Stimulated activated CD8-positive, alpha-beta memory T cell treated with anti-CD3 and anti-CD28 coated beads, Interleukin-15, amount 100 ng/mL, for 4 hours (primary cell): Measurements from ENCODE around the gene TBXA2R.
"Not testable (repeated sequence)": the region's sequence is repeated elsewhere in the genome, so short reads cannot be mapped to it uniquely, and the experiment has no call there.

Experiments used
- DNase-seq, 2 donors: peaks; one replicate each; pipeline ENCODE4 v3.0.0-alpha.2; 2020; ENCODE audit warnings: low read depth in 2 of 2

The TBXA2R gene

GRCh38 chr19:3639479-3639878 is 32.8 kb upstream of the TBXA2R start:
- DNase-seq, result no peak

- DNase-seq, result no peak
These were observed 31.8 kb upstream of the TBXA2R start for GRCh38 chr19:3638208-3639193.

GRCh38 chr19:3637621-3638020 is 30.9 kb upstream of the TBXA2R start:
- DNase-seq, result no peak

GRCh38 chr19:3636962-3637361 is 30.3 kb upstream of the TBXA2R start:
- no peak for DNase-seq

GRCh38 chr19:3636506-3636905 is 29.8 kb upstream of the TBXA2R start:
- no peak for DNase-seq

GRCh38 chr19:3634496-3635045 is 27.9 kb upstream of the TBXA2R start:
- no peak for DNase-seq

GRCh38 chr19:3633559-3633988 is 26.9 kb upstream of the TBXA2R start:
- DNase-seq, result no peak

GRCh38 chr19:3632739-3633558 is 26.3 kb upstream of the TBXA2R start:
- no peak for DNase-seq

GRCh38 chr19:3632098-3632497 is 25.4 kb upstream of the TBXA2R start:
- DNase-seq, result no peak

GRCh38 chr19:3631053-3631861 is 24.6 kb upstream of the TBXA2R start:
- no peak for DNase-seq

GRCh38 chr19:3628766-3629165 is 22.1 kb upstream of the TBXA2R start:
- not testable (repeated sequence) for DNase-seq

GRCh38 chr19:3627351-3627723 is 20.7 kb upstream of the TBXA2R start:
- no peak for DNase-seq

GRCh38 chr19:3626473-3627350 is 20.0 kb upstream of the TBXA2R start, which contains the start of gene CACTIN:
Gene CACTIN, minus strand, starts transcription at chr19:3626790. Its CDS starts 28 bp downstream, at chr19:3626762.
- peak; percentile 97 for DNase-seq

- DNase-seq, result no peak
These were observed 19.4 kb upstream of the TBXA2R start for GRCh38 chr19:3625996-3626472.

GRCh38 chr19:3623716-3624115 is 17.0 kb upstream of the TBXA2R start:
- no peak for DNase-seq

- DNase-seq, result no peak
These were observed 15.5 kb upstream of the TBXA2R start for GRCh38 chr19:3622224-3622623.

- no peak for DNase-seq
These were observed 15.0 kb upstream of the TBXA2R start for GRCh38 chr19:3621689-3622088.

- DNase-seq, result no peak
These were observed 14.3 kb upstream of the TBXA2R start for GRCh38 chr19:3620817-3621547.

- no peak for DNase-seq
These were observed 13.6 kb upstream of the TBXA2R start for GRCh38 chr19:3620145-3620816.
